Activated CD8-positive, alpha-beta memory T cell treated with anti-CD3 and anti-CD28 coated beads for 48 hours (primary cell): ENCODE measurements around the gene CAPN1.

ENCODE experiments used
- DNase-seq, 3 experiments: peaks; one replicate each; pipeline ENCODE4 v3.0.0-alpha.2; 2020; ENCODE audit warnings: low read depth in 2 of 3, low spot score in 2 of 3

The CAPN1 gene

GRCh38 chr11:65189191-65189590 lies 7.5 kb downstream of the CAPN1 start:
- no peak for DNase-seq

- DNase-seq = no peak
Observed at GRCh38 chr11:65194564-65194963, 12.8 kb downstream of the CAPN1 start.

GRCh38 chr11:65204143-65204542 lies 22.4 kb downstream of the CAPN1 start:
- DNase-seq = no peak

- peak in 2 of 3 experiments; percentile 45 to 50 for DNase-seq
Observed at GRCh38 chr11:65204646-65205601, 23.2 kb downstream of the CAPN1 start.

GRCh38 chr11:65205602-65205967 lies 23.9 kb downstream of the CAPN1 start:
- no peak for DNase-seq

GRCh38 chr11:65206441-65206841 lies 24.7 kb downstream of the CAPN1 start:
- DNase-seq = no peak

- DNase-seq = no peak
Observed at GRCh38 chr11:65206901-65207300, 25.2 kb downstream of the CAPN1 start.

- DNase-seq = no peak
Observed at GRCh38 chr11:65207918-65208784, 26.4 kb downstream of the CAPN1 start.

GRCh38 chr11:65208785-65209710 lies 27.3 kb downstream of the CAPN1 start:
- no peak for DNase-seq

- DNase-seq = no peak
Observed at GRCh38 chr11:65209711-65210360, 28.1 kb downstream of the CAPN1 start.

GRCh38 chr11:65210361-65210731 lies 28.6 kb downstream of the CAPN1 start:
- DNase-seq = no peak

GRCh38 chr11:65210748-65211147 lies 29.0 kb downstream of the CAPN1 start:
- no peak for DNase-seq

GRCh38 chr11:65211293-65212105 lies 29.8 kb downstream of the CAPN1 start:
- no peak for DNase-seq

GRCh38 chr11:65212226-65212801 lies 30.6 kb downstream of the CAPN1 start:
- no peak for DNase-seq

GRCh38 chr11:65213322-65214211 lies 31.8 kb downstream of the CAPN1 start:
- no peak for DNase-seq

GRCh38 chr11:65214212-65214845 lies 32.6 kb downstream of the CAPN1 start:
- DNase-seq = no peak

- no peak for DNase-seq
Observed at GRCh38 chr11:65215441-65216076, 33.8 kb downstream of the CAPN1 start.
